ENCODE measurements around the gene EPHA1.

GRCh38 chr7:143408252-143408685, 387 bp downstream of the EPHA1 start:
- TF ChIP-seq CTCF (IDR thresholded peaks at IDR 0.05; ENCODE audit: insufficient read depth, low read length, poor library complexity, severe bottlenecking) (no peak), EZH2phosphoT487 (conservative IDR thresholded peaks at IDR 0.05; ENCODE audit: low read length) (no peak)
